NCI-H774 (cell line): Measurements from ENCODE around the gene COA5.

Source experiments
- DNase-seq: peaks from one replicate; lab custom pipeline; 2025; lab: John Stamatoyannopoulos, UW

COA5 gene

DNA sequence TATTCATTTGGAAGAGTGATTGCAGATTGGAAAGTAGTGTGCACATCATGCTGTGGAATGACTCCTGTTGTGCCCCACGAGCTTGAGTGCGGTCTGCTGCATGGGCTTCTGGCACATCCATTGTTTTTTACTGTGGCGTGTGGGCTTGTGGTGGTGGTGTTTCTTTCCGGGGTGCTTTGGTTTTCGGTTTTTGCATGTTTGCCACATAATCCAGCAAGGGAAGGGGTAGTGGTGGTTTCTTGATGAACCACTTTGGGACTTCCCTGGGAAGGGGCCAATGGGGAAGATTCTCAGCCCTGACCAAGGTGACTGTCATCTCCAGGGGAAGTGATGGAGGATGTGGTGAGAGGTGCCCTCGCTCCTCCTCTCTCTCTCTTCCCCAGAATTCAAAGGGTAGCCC, 57.0 kb downstream of the COA5 start:
- DNase-seq = no peak

DNA sequence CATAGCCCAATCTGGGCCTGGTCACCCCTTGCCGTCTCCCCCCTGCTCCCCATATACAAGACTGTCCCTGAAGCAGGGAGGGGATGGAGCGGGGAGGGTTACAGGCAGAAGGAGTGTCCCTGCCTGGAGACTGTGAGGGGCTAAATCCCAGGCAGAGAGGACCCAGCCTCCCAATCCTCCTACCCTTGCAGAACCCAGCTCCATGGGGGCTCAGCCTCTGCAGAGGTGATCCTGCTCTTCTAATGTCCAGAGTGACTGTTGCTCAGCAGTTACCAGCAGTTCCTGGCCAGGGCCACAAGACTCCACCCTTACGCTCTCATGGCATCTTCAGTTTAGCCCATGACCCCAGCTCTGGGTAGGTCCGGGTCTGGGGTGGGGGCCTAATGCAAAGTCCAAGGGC, 58.1 kb downstream of the COA5 start:
- DNase-seq = no peak
